Body of pancreas (tissue), 4 donors: ENCODE measurements around the gene ULK4. TPM values are rescaled to one million over a fixed set of nuclear protein-coding genes. Genes with fewer than 3 reads are reported as not detected.
"Not testable (repeated sequence)": the region's sequence is repeated elsewhere in the genome, so short reads cannot be mapped to it uniquely, and the experiment has no call there.

ENCODE experiments used
- ATAC-seq: fragments of 150-250 bp; one replicate; pipeline ENCODE4 v1.9.1; 2016
- DNase-seq, 4 donors: peaks; one replicate each; pipeline ENCODE4 v3.0.0-alpha.2; 2019
- H3K27ac ChIP-seq, 4 donors: fragments of 200-600 bp; sonication (generic); 1 replicate in 3 of 4; 2 replicates in 1 of 4; pipeline versions ENCODE4 v1.5.1 to v1.6.1; 2016 to 2019; ENCODE audit warnings: mild to moderate bottlenecking in 1 of 4, mixed read lengths in 1 of 4, moderate library complexity in 1 of 4
- H3K27me3 ChIP-seq, 2 donors: fragments of 200-600 bp; sonication (generic); one replicate each; pipeline ENCODE4 v1.6.0; 2016; ENCODE audit warnings: mild to moderate bottlenecking in 1 of 2
- H3K36me3 ChIP-seq, 2 donors: fragments of 200-600 bp; sonication (generic); replicated peaks in 1 of 2; 2 replicates each; pipeline ENCODE4 v1.5.1; 2016; ENCODE audit warnings: low read depth in 2 of 2; ENCODE audit not compliant: insufficient read depth in 1 of 2
- H3K4me1 ChIP-seq: fragments of 200-600 bp; sonication (generic); one replicate; pipeline ENCODE4 v1.6.0; 2016
- H3K4me3 ChIP-seq, 2 donors: fragments of 200-600 bp; sonication (generic); 1 replicate in 1 of 2; 2 replicates in 1 of 2; pipeline ENCODE4 v1.5.1; 2016 to 2019
- H3K9me3 ChIP-seq, 3 donors: fragments of 200-600 bp; sonication (generic); 1 replicate in 2 of 3; 2 replicates in 1 of 3; pipeline ENCODE4 v1.5.1; 2016
- CTCF ChIP-seq, 7 experiments: fragments of 450-650 bp in 4 of 7; fragments of 200-600 bp in 3 of 7; sonication (generic) in 3 of 7; IDR thresholded peaks; one replicate each; pipeline ENCODE4 v1.5.1; 2016 to 2019; ENCODE audit warnings: antibody characterized with exemption in 7 of 7
- POLR2A ChIP-seq, 3 donors: fragments of 450-650 bp; IDR thresholded peaks; one replicate each; pipeline ENCODE4 v1.6.1; 2016; ENCODE audit warnings: antibody characterized with exemption in 3 of 3, mild to moderate bottlenecking in 2 of 3
- WGBS, 2 donors: methylation state at CpG; one replicate each; pipeline ENCODE4 v1.1.5; 2017; 5-methylcytosine and 5-hydroxymethylcytosine counted together
- intact Hi-C: fragments of 100-400 bp; cut with DNase I; formaldehyde crosslinking; loops from one replicate; pipeline ENCODE4 v1.15.1; 2023
- total RNA-seq, 2 donors: library from RNA; depleted of rRNA; stranded (reverse); fragments of >200 nt; gene quantifications; one replicate each; pipeline ENCODE4 v1.1.0, GENCODE V29; 2016

Gene ULK4
- total RNA-seq, 2 donors from 2014 or later: 7.3 to 12.5 TPM

DNA sequence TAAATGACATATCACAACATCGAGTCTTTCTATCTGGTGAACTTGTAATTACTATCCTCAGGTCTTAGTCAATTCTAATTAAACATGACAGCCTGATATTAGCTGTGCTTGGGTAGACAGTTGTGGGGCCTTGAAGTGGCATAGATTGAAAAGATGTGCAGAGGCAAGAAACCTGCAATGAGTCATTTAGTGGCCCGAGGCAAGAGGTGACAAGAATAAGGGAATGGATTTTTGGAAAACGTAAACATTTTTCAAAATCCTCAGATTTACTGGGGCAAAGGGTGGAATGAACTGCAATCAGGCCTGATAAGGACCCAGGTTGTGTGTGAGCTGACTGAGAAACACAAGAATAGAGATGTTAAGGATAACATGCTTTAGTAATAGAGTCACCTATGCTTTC, 29.5 kb upstream of the ULK4 start:
- no peaks in the 10 kb centered on the region for H3K36me3 ChIP-seq
- H3K4me1 ChIP-seq: no peaks in the 10 kb centered on the region
- no peak overlapping the region for H3K4me3 ChIP-seq
- H3K27ac ChIP-seq: no peak overlapping the region
- no peaks in the 10 kb centered on the region for H3K27me3 ChIP-seq
- 59 to 70% methylated on average over 3 of the region's 3 CpGs for WGBS, 2 donors
- H3K9me3 ChIP-seq: no peaks in the 10 kb centered on the region
- TF ChIP-seq CTCF (IDR thresholded peaks at IDR 0.05) (no peak), POLR2A (IDR thresholded peaks at IDR 0.05) (no peak)
- DNase-seq (no peak), ATAC-seq (no peak)
- intact Hi-C loops: no loop called here

GRCh38 chr3:41989518-41989917, 27.6 kb upstream of the ULK4 start:
- H3K4me1 ChIP-seq: no peaks in the 10 kb centered on the region
- no peak overlapping the region for H3K4me3 ChIP-seq
- TF ChIP-seq POLR2A (IDR thresholded peaks at IDR 0.05) (no peak), CTCF (IDR thresholded peaks at IDR 0.05) (no peak)
- 95 to 98% methylated on average over 3 of the region's 3 CpGs for WGBS, 2 donors
- H3K36me3 ChIP-seq: no peaks in the 10 kb centered on the region
- intact Hi-C loops: no loop called here
- no peak overlapping the region for H3K27ac ChIP-seq
- DNase-seq (no peak), ATAC-seq (no peak)
- no peaks in the 10 kb centered on the region for H3K9me3 ChIP-seq
- no peaks in the 10 kb centered on the region for H3K27me3 ChIP-seq

DNA sequence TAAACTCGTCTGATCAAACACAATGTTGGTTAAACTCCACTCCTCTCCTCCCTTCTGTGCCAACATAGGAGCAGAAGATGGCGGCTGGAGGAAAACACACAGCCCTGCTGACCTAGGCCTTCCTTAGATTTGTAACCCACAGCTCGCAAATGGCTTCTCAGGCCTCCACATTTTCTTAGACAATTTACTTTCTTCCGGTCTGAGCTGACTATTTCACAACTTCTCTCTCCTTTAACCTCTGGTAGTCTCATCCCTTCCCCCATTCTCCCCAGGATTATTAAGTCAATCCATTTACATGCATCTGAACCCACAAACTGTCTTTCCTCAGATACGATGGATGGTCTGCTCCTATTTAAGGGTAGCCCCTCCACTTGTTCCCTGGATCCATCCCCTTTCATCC, 25.7 kb upstream of the ULK4 start:
- no peak for TF ChIP-seq POLR2A (IDR thresholded peaks at IDR 0.05)
- no peak for TF ChIP-seq CTCF (IDR thresholded peaks at IDR 0.05)
- 77% methylated on average over 5 of the region's 5 CpGs for WGBS, 2 donors
- Histone ChIP-seq H3K27me3 (no peaks in the 10 kb centered on the region), H3K4me3 (no peak overlapping the region), H3K9me3 (no peaks in the 10 kb centered on the region), H3K36me3 (no peaks in the 10 kb centered on the region), H3K4me1 (no peaks in the 10 kb centered on the region), H3K27ac (no peak overlapping the region)
- intact Hi-C loops: no loop called here
- DNase-seq (no peak), ATAC-seq (no peak)

DNA sequence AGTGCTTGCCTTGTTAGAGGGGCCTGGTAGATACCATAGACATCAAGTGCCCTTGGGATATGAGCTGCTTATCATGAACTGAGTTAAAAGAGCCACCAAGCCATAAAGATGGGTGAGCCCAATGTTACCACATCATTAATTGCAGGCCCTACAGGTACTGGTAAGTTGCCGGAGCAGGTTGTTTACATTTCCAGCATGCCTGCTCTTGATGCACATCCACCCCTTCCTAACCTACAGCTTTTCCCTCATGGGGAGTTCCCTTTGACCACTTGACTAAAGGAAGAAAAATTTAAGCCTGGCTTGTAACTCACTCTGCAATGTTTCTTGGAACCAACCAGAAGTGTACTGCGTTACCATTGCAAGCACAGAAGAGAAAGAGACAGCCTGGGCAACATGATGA, 24.7 kb upstream of the ULK4 start:
- WGBS, 2 donors: 57 to 78% methylated on average over 2 of the region's 2 CpGs
- Histone ChIP-seq H3K36me3 (no peaks in the 10 kb centered on the region), H3K4me1 (no peaks in the 10 kb centered on the region), H3K9me3 (no peaks in the 10 kb centered on the region), H3K4me3 (no peak overlapping the region), H3K27me3 (no peaks in the 10 kb centered on the region), H3K27ac (no peak overlapping the region)
- no peak for DNase-seq
- TF ChIP-seq POLR2A (IDR thresholded peaks at IDR 0.05) (no peak), CTCF (IDR thresholded peaks at IDR 0.05) (no peak)
- ATAC-seq: no peak
- intact Hi-C loops: no loop called here

DNA sequence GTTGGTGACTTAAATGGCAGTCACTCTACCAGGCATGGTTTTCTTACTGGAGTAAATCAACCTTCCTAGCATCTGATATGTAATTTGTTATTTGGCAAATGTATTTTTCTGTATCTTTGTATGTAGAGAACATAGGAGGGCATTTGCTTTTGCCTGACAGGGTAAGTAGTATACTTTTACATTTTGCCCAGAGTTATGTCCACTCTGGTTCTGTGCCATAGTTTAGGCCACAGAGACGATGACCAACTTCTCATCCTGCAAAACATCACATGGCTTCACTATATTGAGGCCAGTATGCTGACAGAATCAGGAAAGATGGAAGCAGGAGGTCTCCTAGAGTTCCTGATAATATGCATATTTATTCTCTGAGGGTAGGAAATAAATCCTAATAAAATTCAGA, 23.1 kb upstream of the ULK4 start:
- Histone ChIP-seq H3K9me3 (no peaks in the 10 kb centered on the region), H3K4me1 (no peaks in the 10 kb centered on the region), H3K27ac (no peak overlapping the region), H3K4me3 (no peak overlapping the region), H3K27me3 (no peaks in the 10 kb centered on the region), H3K36me3 (no peaks in the 10 kb centered on the region)
- intact Hi-C loops: no loop called here
- no peak for TF ChIP-seq CTCF (IDR thresholded peaks at IDR 0.05)
- TF ChIP-seq POLR2A (IDR thresholded peaks at IDR 0.05): no peak
- 68 to 73% methylated on average over 1 of the region's 1 CpG for WGBS, 2 donors
- no peak for ATAC-seq
- no peak for DNase-seq

DNA sequence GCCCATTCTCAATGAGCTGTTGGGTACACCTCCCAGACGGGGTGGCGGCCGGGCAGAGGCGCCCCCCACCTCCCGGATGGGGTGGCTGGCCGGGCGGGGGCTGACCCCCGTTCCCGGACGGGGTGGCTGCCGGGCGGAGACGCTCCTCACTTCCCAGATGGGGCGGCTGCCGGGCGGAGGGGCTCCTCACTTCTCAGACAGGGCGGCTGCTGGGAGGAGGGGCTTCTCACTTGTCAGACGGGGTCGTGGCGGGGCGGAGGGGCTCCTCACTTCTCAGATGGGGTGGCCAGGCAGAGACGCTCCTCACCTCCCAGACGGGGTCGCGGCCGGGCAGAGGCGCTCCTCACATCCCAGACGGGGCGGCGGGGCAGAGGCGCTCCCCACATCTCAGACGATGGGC, 21.2 kb upstream of the ULK4 start:
- H3K4me1 ChIP-seq, H3K27ac ChIP-seq, H3K4me3 ChIP-seq, H3K36me3 ChIP-seq, ATAC-seq, DNase-seq, H3K27me3 ChIP-seq, intact Hi-C loops, H3K9me3 ChIP-seq: not testable (repeated sequence)
- WGBS, 2 donors: 89 to 96% methylated on average over 3 to 9 of the region's 32 CpGs

DNA sequence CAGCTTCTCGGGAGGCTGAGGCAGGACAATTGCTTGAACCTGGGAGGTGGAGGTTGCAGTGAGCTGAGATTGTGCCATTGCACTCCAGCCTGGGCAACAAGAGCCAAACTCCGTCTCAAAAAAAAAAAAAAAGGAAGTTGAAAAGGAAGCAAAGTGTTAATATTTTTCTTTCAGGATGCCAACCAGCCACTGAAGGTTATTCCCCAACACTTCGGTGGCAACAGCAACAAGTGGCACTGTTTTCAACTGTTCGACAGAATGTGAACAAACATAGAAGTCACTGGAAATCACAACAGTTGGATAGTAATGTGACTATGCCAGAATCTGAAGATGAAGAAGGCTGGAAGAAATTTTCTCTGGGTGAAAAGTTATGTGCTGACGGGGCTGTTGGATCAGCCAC, 15.5 kb upstream of the ULK4 start:
- H3K27me3 ChIP-seq, H3K36me3 ChIP-seq, H3K27ac ChIP-seq, H3K4me3 ChIP-seq, DNase-seq, H3K4me1 ChIP-seq, intact Hi-C loops, H3K9me3 ChIP-seq, ATAC-seq: not testable (repeated sequence)
- 50 to 51% methylated on average over 5 of the region's 5 CpGs for WGBS, 2 donors
